ENCODE measurements around the gene COL15A1. TPM values are rescaled to one million over a fixed set of nuclear protein-coding genes. Genes with fewer than 3 reads are reported as not detected.

COL15A1 gene
- total RNA-seq, 1 donor from 2014 or later = 46.2 TPM

GRCh38 chr9:99037769-99038483 lies 94.2 kb downstream of the COL15A1 start:
- no peak for DNase-seq (ENCODE audit: low spot score)

GRCh38 chr9:99038484-99038820 lies 94.7 kb downstream of the COL15A1 start:
- no peak for DNase-seq (ENCODE audit: low spot score)

DNA sequence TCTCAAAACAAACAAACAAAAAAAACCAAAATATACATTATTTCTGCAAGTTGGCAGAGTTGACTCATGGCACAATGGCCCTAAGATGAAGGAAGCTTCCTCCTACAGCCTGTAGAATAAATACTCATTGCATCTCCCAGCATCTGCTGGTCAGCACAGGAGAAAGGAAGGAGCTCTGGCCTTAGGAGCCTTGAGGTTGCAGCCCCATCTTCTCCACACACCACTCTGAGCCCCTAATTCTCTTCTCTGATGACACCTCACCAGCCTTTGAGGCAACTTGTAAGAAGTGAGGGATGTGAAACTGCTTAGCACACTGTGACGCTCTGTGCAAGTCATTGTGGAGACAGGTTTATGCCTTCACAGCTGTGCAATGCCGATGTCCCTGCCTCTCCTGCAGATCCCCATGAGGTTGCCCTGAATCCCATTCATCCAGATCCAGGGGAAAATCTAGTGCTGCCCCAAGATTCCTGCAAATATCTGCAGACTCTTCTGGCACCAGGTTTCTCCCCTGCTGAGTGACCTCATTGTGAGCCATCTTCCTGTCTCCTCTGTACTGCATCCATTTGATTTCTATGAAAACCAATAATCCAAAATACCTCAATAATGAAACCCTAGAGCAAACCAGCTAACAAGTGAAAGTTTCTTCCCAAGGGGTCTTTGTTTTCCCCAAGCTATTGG lies 95.9 kb downstream of the COL15A1 start:
- no peak for DNase-seq (ENCODE audit: low spot score)

DNA sequence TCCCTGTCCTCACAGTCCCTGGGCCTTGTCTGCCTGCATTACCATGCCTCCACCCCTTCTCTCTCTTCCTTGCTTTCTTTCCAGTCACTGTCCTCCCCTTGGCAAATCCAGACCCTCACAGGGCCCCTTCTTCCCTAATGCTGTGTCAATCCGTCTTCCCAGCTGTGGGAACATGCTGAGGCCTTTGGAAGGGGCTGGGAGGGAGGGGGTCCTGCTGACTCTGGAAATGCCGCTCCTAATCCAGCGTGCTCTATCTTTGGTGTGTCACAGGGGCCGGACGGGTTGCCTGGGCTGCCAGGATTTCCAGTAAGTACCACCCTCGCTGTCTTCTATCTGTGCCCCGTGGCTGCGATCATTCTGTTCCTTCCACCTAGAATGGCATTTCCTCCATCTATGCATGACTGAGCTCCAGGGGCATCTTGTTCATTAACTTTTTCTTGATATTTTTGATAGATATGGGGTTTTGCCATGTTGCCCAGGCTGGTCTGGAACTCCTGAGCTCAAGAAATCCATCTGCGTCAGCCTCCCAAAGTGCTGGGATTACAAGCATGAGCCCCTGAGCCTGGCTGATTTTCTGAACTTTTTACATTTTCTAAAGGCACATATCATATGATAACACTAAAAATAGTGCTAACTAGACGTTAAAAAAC lies 96.7 kb downstream of the COL15A1 start:
- DNase-seq (ENCODE audit: low spot score) = no peak

GRCh38 chr9:99040911-99041582 lies 97.3 kb downstream of the COL15A1 start:
- no peak for DNase-seq (ENCODE audit: low spot score)

GRCh38 chr9:99041618-99042017 lies 97.9 kb downstream of the COL15A1 start:
- no peak for DNase-seq (ENCODE audit: low spot score)

GRCh38 chr9:99042620-99043019 lies 98.9 kb downstream of the COL15A1 start:
- DNase-seq (ENCODE audit: low spot score) = no peak

DNA sequence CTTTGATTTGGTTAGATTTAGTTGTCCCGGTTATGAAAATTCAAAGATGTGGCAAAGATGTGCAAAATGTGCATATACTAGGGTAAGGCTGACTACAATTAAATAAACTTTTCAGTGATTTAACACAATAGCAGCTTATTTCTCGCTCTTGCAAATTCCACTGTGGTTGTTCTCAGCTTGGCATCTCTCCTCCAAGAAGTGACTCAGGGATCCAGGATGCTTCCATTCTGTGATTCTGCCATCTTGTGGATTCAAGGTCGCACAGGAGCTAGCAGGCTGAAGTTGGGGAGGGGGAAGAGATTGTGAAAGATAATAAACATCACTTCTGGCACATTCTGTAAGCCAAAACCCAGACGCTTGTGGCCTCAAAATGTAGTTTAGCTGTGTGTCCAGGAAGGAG lies 101.1 kb downstream of the COL15A1 start:
- DNase-seq (ENCODE audit: low spot score) = no peak

DNA sequence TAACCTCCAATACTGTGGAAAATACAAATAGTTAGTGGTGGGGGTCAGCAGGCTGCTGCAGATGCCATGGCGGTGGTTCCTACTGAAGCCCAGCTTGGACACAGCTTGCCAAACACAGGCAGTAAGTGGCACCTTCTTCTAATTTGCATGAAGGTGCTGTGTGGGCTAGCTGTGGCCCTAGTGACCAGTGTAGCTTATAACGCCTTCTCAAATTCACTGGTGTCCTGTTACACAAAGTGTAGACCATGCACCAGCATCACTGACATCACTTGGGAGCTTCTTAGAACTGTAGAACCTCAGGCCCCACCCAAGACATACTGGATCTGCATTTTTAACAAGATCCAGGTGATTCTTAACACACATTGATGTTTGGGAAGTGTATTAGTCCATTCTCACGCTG lies 102.4 kb downstream of the COL15A1 start:
- DNase-seq (ENCODE audit: low spot score) = no peak

DNA sequence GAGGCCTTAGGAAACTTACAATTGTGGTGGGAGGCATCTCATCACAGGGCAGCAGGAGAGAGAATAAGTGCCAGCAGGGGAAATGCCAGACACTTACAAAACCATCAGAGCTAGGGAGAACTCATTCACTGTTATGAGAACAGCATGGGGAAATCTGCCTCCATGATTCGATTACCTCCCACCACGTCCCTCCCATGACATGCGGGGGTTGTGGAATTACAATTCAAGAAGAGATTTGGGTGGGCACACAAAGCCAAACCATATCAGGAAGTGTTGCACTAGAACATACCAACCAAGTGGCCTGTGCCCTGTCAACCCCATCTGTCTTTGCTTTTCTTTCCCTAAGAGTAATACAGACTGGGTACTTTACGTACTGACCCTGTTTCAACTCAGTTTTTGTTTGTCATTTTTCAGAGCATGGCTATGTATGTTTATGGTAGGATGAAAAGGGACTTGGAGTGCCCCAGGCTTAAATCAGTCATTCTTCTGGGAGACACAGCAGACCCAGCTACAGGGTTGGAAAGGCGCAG lies 102.9 kb downstream of the COL15A1 start:
- DNase-seq (ENCODE audit: low spot score) = no peak

GRCh38 chr9:99049228-99049627 lies 105.5 kb downstream of the COL15A1 start:
- no peak for DNase-seq (ENCODE audit: low spot score)

DNA sequence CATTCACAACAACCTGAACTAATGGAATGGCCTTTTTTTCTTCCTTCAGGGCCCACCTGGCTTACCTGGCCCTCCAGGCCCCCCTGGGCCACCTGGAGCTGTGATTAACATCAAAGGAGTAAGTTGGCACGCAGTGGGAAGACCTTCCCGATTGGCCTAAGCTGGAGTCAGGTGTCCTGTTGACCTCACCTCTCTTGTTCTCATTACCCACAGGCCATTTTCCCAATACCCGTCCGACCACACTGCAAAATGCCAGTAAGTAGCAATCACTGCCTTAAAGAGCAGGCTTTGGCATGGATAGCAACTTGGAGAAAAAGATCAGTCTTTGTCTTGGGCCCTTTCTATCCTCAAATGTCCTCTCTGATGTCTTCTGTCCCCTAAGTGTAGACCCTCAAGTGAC lies 105.9 kb downstream of the COL15A1 start:
- no peak for DNase-seq (ENCODE audit: low spot score)

DNA sequence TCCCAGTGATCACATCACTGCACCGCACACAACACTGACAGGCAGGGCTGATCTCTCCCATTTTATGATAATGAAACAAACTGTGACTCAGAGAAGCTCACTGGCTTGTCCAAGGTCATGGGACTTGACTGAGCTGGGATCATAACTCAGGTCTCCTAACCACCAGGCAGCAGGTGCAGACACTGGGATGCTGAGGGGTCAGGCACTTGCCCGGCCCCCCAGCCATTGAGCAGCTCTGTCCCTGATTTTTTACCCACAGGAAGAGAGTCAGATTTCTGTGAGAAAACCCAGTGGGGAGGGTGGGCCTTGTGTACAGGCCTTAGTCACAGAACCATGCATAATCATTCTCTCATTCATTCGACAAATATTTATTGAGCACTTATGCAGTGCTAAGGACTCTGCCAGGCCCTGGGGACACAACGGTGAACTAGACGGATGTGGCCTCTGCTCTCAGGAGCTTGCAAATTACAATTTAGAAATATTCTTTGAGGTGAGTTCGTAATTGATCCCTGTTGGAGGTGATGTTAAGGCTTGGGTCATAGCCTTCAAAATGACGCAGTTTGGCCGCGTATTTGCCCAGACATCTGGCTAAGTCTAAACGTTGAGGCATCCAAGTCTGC lies 106.7 kb downstream of the COL15A1 start:
- DNase-seq (ENCODE audit: low spot score) = no peak

DNA sequence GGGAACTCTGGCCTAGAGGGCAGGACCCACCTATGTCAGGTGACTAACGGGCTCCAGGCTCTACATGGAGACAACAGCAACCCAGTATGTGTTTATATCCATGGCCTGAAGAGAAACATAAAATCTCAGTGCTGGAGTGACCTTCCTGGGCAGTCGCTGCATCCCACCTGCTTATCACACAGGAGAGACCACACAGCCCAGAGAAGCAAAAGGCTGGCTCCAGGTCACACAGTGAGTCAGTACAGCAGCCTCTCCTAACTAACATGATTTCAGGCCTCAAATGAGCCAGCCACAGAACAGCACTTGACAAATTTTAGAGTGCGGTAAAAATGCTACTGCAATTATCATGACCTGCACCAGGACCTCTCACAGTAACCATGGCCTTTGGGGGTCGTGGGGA lies 107.2 kb downstream of the COL15A1 start:
- DNase-seq (ENCODE audit: low spot score) = no peak

DNA sequence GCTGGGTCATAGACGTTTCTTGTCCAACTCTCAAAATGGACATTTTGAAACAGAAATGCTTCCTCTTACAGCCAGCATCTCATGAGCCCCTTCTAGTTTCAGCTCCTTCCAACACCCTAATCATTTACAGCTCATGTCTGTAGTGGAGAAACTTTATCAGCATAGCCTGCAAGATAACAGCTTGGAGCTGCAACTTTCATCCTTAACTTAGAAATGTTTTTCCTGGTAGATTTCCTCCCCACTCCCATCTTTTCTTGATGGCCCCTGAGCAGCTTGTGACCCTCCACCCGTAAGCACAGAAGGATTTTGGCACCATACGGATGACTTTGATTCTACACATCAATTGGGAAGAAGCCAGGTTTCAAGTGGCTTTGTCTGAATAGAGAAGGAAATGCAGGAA lies 107.7 kb downstream of the COL15A1 start:
- DNase-seq (ENCODE audit: low spot score) = no peak

DNA sequence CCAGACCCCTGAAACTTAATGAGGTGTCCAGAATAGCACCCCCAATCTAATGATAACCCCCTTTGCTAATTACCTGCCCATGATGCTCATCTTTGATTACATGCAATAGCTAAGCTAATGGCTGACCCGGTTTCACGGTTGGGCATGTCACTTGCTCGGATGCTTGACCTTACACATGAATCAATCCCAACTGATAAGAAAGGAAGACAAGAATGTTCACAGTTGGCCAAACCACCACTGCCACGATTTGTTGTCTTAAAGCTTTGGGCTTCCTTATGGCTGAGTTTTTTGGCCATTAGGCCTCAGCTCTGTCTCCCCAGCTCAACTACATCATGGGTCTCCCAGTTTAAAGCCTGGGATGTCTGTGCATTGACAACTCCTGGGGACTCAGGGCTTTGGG lies 108.1 kb downstream of the COL15A1 start:
- no peak for DNase-seq (ENCODE audit: low spot score)

DNA sequence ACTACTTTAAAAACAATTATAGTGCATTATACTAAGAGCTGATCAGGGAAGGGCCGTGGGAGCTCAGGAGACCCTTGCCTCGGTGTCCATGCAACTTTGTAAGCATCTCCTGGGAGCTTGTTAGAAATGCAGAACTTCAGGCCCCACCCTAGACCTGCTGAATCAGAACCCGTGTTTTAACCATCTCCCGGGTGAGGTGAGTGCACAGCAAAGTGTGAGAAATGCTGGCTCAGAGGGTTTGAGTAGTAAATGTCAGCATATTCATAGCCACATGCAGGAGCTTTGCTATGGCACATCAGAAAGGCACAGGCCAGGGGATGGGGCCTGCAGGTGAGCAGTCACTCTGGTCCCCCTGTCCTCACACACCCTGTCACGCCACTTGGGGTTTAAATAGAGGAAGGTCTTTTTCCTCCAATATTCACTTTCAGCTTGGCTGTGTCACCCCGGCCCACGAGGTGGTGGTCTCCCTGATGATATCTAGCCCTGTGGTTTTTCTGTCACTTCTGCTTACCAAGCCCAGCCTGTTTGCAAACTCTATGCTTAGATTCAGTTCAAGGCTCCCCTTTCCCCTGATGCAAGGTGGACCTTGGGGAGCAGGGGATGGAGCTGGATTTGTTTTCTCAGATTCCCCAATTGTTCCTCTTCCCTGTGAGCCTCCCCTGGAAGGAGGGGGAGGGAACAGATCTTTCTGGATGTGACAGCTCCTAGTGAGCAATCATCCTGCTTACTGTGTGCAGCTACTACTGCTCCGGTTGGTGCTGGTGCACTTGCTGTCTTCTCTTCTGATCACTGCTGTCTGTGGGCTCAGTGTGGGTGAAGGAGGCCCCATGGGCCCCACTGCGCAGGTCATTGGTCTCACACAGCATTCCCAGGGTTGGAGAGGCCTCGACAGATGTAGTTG lies 109.4 kb downstream of the COL15A1 start:
- no peak for DNase-seq (ENCODE audit: low spot score)

GRCh38 chr9:99054581-99054980 lies 110.9 kb downstream of the COL15A1 start:
- no peak for DNase-seq (ENCODE audit: low spot score)

GRCh38 chr9:99055384-99055783 lies 111.7 kb downstream of the COL15A1 start:
- no peak for DNase-seq (ENCODE audit: low spot score)

- no peak for DNase-seq (ENCODE audit: low spot score)
Observed at GRCh38 chr9:99056186-99056585, 112.5 kb downstream of the COL15A1 start.

All from mucosa of gallbladder (tissue), 1 donor.